LNCAP (cell line): ENCODE measurements around the gene SLC17A5.

Source experiments
- CTCF ChIP-seq: fragments of 450-650 bp; IDR thresholded peaks from 2 replicates; pipeline ENCODE4 v1.5.1; 2017; ENCODE audit warnings: mild to moderate bottlenecking

The SLC17A5 gene

DNA sequence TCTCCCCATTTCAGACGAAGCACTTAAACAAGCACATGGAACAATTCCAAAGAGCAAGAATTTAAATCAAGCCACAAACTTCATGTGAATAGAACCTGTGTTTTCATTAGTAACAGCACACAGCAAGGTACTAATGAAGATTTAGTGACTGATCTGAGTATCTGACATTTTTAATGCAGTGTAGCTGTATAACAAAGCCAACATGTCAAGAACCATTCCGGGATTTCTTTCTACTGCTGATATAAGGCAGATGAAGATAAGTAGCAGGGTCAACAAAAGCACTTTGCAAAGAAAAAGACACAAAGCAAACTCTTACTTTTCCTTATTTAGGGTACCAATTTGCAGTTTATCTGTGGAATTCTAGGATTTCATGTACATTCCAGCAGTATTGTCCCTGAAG lies 11.3 kb downstream of the SLC17A5 start:
- TF ChIP-seq CTCF, result no peak

DNA sequence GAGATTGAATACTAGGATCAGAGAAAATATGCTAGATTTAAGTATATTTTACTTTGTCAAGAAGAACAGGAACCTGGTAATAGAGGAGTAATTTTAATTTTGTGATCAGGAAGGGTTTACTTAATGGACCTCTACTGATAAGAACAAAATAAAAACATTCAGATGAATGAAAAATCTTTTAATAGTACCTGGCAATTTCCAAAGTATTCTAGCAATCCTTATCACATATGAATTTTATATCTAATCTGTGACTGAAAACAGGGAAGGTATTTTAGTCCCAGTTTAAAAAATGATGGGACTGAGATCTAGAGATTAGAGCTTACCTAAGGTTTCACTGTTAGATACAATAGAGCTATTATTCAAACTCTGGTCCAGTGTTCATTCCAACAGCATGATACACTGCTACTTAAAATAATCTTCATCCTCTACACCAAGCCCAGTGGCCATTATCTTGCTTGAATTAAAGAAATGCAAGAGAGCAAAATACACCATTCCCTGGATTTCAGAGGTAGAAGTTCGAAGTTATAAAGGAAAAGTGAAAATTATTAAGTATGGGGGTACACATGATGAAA lies 13.5 kb downstream of the SLC17A5 start:
- no peak for TF ChIP-seq CTCF

- TF ChIP-seq CTCF, result no peak
Measured at GRCh38 chr6:73639040-73639439, 14.8 kb downstream of the SLC17A5 start.

DNA sequence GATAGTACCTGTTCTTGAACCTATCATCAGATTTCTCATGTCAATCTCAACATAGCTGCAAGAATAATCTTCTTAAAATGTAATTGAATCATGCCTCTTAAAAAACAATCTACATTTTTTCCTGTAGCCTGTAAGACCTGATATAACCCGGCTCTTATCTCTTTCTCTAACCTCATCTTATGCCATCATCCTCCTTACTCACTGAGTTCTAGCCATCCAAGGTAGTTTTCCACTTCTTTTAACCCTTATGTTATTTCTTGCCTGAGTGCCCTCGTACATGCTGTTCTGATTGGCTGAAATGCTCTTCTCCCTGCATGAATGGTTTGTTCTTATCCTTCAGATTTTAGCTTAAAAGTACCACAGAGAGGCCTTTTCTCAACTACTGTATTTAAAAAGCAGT lies 16.4 kb downstream of the SLC17A5 start:
- no peak for TF ChIP-seq CTCF

DNA sequence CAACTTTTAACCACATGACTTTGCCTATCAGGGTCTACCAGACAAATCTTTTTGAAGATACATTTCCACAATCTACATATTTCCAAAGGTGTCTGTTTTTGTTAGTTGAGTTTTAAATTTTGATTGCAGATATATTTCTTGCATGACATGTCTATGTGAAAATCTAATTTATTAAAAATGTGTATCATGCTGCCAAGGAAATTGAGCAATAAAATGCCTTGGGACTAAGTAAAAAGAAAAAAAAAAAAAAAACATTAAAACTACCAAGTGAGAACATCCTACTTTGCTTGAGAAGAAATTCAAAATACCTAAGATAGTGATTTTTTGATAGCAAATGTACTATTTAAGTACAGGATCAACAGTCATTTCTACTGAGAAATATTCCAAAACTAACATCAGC lies 17.7 kb downstream of the SLC17A5 start:
- no peak for TF ChIP-seq CTCF

- no peak for TF ChIP-seq CTCF
Measured at GRCh38 chr6:73632346-73632745, 21.4 kb downstream of the SLC17A5 start.

DNA sequence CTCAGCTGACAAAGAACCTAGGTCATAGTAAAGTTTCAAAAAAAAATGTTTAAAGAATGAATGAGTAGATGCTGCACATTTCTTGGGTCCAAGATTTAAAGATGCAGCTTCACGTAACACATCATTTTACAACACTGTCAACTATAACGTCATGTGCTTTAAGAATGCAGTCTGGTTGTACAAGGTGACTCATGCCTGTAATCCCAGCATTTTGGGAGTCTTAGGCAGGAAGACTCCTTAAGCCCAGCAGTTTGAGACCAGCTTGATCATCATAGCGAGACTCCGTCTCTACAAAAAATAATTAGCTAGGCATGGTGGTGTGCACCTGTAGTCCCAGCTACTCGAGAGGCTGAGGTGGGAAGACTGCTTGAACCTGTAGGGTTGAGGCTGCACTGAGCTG lies 21.9 kb downstream of the SLC17A5 start:
- TF ChIP-seq CTCF, result no peak

DNA sequence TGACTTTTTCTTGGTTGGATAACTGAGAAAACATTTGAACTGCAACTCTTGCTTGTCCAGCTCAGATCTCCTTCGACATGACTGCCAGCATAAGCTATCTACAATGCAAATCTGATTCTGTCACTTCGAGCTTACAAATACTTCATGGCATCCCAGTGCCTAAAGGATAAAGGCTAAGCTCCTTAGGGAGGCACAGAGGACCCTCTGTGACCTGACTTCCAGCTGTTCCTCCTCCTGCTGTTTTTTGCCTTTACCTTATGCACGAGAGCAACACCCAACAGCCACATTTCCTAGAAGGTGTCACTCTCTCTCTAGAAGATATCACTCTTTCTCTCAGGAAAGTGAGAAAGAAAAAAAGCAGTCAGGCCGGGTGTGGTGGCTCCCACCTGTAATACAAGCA lies 23.4 kb downstream of the SLC17A5 start:
- no peak for TF ChIP-seq CTCF
